SJSA1 (cell line): ENCODE results near the gene PCOLCE2. TPM values are rescaled to one million over a fixed set of nuclear protein-coding genes. Genes with fewer than 3 reads are reported as not detected.
A peak's percentile ranks its signal among the peaks of the same experiment; 100 is the strongest.

Source experiments
- DNase-seq, 2 experiments: peaks; one replicate each; pipeline ENCODE4 v3.0.0-alpha.2; 2015 to 2020; ENCODE audit warnings: low spot score in 2 of 2, low read depth in 1 of 2
- H3K27ac ChIP-seq: fragments of 250-450 bp; sonication (Bioruptor Pico); 2 replicates; pipeline ENCODE4 v1.5.1; 2020; ENCODE audit warnings: mild to moderate bottlenecking, moderate library complexity
- H3K27me3 ChIP-seq: fragments of 250-450 bp; sonication (Bioruptor Pico); replicated peaks from 2 replicates; pipeline ENCODE4 v1.5.1; 2020; ENCODE audit warnings: mild to moderate bottlenecking, moderate library complexity
- H3K36me3 ChIP-seq: fragments of 250-450 bp; sonication (Bioruptor Pico); 2 replicates; pipeline ENCODE4 v1.5.1; 2020; ENCODE audit warnings: mild to moderate bottlenecking
- H3K4me1 ChIP-seq: fragments of 250-450 bp; sonication (Bioruptor Pico); replicated peaks from 2 replicates; pipeline ENCODE4 v1.6.1; 2021; ENCODE audit warnings: mild to moderate bottlenecking
- H3K4me3 ChIP-seq: fragments of 250-450 bp; sonication (Bioruptor Pico); 2 replicates; pipeline ENCODE4 v1.5.1; 2020; ENCODE audit warnings: mild to moderate bottlenecking
- H3K9me3 ChIP-seq: fragments of 250-450 bp; sonication (Bioruptor Pico); replicated peaks from 2 replicates; pipeline ENCODE4 v1.5.1; 2020; ENCODE audit warnings: mild to moderate bottlenecking
- total RNA-seq: library from RNA; depleted of rRNA; stranded (reverse); fragments of >200 nt; shearing (Covaris generic); gene quantifications from 2 replicates; pipeline ENCODE4 v1.2.3, GENCODE V29; 2014

PCOLCE2 gene
- total RNA-seq, 1 experiment from 2014 or later = 0.26 TPM

DNA sequence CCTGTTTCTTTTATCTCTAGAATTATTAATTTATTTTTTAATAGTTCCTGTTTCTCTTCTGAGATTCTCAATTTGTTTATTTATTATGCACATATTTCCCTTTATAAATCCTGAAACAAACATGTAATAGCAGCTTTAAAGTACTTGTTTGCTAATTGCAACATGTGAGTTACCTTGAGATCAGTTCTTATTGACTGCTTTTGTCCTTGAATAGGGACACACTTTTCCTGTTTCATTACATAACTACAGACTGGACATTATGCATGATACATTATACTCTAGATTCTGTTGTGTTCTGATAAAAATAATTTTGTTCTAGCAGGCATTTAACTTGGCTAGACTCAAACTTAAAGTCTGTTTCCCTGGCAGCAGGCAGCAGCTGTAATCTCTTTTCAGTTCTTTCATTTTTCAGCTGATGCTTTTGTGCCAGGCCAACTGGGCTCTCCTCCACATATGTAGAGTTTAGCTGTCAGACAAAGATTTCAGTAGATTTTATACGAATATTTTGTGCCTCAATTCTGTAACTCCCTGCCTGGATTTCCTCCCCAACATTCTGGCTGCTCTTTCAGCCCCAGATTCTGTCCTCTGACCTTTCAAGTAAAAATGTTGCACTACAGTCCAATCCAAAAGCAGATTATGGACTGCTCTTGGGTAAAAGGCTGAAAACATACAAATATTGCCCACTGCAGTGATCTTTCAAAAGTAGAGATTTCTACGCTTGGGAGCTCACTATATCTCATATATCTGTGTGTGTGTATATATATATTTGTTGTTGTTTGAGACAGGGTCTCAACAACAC lies 41.9 kb downstream of the PCOLCE2 start:
- DNase-seq = no peak
- no peaks in the 10 kb centered on the region for H3K9me3 ChIP-seq
- H3K27ac ChIP-seq = no peak overlapping the region
- no peak overlapping the region for H3K4me3 ChIP-seq
- no peaks in the 10 kb centered on the region for H3K36me3 ChIP-seq
- no peaks in the 10 kb centered on the region; the same call in 1 of the 2 replicates for H3K27me3 ChIP-seq
- H3K4me1 ChIP-seq = 0 out of 2 replicates have a peak, but pooled peaks cover 6% of the 10 kb centered on the region

DNA sequence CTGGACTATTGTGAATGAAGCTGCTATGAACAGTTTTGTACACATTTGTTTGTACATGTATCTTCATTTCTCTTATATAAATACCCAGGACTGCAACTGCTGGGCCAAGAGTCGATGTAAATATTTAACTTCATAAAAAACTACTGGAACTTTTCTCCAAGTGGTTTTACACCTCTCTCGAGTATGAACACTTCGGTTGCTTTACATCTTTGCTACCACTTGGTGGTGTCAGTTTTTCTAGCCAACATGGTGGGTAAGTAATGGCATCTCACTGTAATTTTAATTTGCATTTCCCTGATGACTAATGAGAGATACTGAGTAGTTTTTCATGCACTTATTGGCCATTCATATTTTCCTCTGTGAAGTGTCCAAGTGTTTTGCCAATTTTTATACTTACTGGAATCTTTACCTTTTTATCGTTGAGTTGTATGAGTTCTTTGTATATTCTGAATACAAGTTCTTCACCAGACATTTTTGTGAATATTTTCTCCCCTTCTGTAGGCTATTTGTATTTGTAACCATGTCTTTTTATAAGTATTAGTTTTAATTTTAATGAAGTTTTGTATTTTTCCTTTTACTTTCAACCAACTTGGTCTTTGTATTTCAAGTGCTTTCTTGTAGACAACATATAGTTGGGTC lies 44.4 kb downstream of the PCOLCE2 start:
- peaks cover 4% of the 10 kb centered on the region; the same call in 1 of the 2 replicates for H3K27me3 ChIP-seq
- no peak overlapping the region for H3K4me3 ChIP-seq
- H3K27ac ChIP-seq = no peak overlapping the region
- DNase-seq = no peak
- no peaks in the 10 kb centered on the region for H3K9me3 ChIP-seq
- no peaks in the 10 kb centered on the region for H3K36me3 ChIP-seq
- no peaks in the 10 kb centered on the region for H3K4me1 ChIP-seq

DNA sequence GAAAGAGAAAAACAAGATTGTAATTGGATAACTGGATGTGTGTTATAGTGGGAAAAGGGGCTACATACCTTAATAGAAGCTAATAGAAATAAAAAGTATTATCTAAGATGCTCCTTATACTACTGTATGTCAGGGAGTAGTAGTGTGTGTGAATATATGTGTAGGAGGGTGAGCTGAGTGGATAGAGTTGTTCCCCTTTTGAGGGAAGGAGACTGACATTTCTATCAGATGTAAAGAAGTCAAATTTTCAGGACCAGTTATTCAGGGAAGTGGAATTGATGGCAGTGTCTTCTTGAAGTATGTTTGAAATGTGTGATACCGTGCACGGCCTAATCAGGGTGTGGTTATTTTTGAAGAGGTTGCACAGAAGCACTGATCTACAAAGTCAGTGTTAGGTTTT lies 49.1 kb downstream of the PCOLCE2 start:
- no peaks in the 10 kb centered on the region for H3K9me3 ChIP-seq
- no peak for DNase-seq
- H3K27me3 ChIP-seq = peaks cover 4% of the 10 kb centered on the region; the same call in 1 of the 2 replicates
- no peak overlapping the region for H3K4me3 ChIP-seq
- no peaks in the 10 kb centered on the region for H3K4me1 ChIP-seq
- no peak overlapping the region for H3K27ac ChIP-seq
- H3K36me3 ChIP-seq = no peaks in the 10 kb centered on the region

DNA sequence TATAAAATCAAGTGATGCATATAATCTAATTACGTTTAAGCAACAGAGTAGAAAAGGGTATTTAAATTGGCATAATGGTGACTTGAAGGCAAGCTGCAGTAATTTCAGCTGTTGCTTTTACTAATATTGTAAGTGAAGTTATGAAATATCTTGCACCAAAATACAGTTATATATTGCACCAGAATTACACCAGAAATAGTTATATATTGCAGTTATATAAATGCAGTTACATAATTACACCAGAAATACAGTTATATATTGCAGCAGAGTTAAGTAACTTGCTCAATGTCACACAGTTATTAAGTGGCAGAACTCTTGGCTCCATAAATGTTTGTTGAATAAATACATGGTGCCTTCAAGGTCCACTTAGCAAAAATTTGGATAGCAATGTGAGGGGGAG lies 51.4 kb downstream of the PCOLCE2 start:
- Histone ChIP-seq H3K4me1 (no peaks in the 10 kb centered on the region), H3K27me3 (peaks cover 4% of the 10 kb centered on the region), H3K9me3 (no peaks in the 10 kb centered on the region), H3K36me3 (no peaks in the 10 kb centered on the region), H3K27ac (no peak overlapping the region), H3K4me3 (no peak overlapping the region)
- DNase-seq = no peak

DNA sequence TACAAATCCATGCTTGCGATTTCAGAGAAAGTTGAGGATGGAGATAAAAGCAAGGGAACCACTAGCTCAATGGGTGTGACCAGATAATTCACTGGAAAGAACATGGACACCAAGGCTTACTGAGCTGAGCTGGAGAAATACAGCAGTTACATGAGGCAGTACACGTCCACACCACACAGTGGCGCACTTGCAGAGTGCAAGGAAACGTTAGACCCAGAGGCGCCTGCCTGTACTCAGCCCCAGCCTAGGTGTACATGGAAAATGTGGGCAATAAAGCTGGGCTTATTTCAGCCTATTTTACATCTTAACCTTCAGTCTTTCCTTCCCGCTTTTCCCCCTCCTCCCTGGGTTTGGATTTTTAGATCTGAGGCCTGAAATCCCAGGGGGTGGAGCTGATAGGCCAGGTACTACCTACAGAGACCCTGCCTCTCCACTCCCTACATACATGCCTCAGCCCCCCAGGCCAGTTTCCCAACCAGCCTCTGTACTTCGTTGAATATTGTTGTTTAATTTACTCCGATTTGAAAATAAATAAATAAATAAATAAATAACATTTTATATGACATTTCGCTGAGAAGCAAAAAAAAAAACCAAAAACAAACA lies 60.1 kb downstream of the PCOLCE2 start:
- Histone ChIP-seq H3K27me3 (peaks cover 2% of the 10 kb centered on the region; the same call in 1 of the 2 replicates), H3K27ac (no peak overlapping the region), H3K4me1 (no peaks in the 10 kb centered on the region), H3K9me3 (no peaks in the 10 kb centered on the region), H3K36me3 (no peaks in the 10 kb centered on the region), H3K4me3 (no peak overlapping the region)
- peak; percentile 31 to 63 for DNase-seq

DNA sequence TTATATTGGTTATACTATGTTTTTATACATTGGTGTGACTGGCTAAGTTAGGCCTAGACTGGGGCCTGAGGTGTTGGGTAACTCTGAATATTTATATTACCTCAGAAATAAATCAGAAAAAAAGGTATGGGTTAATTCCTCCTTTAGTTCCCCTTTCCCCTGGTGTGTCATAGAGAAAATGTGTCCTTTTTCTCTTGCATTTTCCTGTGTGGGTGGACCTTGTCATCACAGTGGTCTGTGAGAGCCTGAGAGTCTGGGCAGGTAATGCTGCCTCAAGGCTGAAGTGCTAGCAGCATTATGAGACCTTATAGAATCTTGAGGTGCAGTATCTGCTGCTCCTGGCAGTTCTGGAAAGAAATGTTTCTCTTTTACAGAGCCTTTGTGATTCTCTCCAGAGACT lies 69.7 kb downstream of the PCOLCE2 start:
- Histone ChIP-seq H3K27ac (no peak overlapping the region), H3K27me3 (no peaks in the 10 kb centered on the region), H3K4me1 (peaks cover 7% of the 10 kb centered on the region; the same call in 1 of the 2 replicates), H3K4me3 (no peak overlapping the region), H3K9me3 (no peaks in the 10 kb centered on the region), H3K36me3 (no peaks in the 10 kb centered on the region)
- no peak for DNase-seq

DNA sequence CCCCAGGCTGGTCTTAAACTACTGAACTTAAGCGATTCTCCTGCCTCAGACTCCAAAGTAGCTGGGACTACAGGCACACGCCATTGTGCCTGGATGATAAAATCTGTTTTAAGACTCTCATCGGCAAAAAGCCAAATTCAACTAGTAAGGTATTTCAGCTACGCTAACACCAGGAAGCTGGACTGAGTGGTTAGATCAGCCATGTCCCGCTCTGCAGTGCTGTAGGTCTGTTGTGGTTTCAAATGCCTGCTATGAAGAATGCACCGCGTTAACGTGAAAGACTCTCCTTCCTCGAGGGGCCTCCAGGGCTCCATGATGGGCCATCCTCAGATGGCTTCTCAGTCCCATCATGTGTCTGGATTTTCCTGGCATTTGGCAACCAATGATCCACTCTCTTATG lies 70.2 kb downstream of the PCOLCE2 start:
- H3K9me3 ChIP-seq = no peaks in the 10 kb centered on the region
- no peaks in the 10 kb centered on the region for H3K36me3 ChIP-seq
- H3K4me1 ChIP-seq = peaks cover 7% of the 10 kb centered on the region; the same call in 1 of the 2 replicates
- no peak overlapping the region for H3K27ac ChIP-seq
- H3K27me3 ChIP-seq = no peaks in the 10 kb centered on the region
- no peak for DNase-seq
- H3K4me3 ChIP-seq = no peak overlapping the region

DNA sequence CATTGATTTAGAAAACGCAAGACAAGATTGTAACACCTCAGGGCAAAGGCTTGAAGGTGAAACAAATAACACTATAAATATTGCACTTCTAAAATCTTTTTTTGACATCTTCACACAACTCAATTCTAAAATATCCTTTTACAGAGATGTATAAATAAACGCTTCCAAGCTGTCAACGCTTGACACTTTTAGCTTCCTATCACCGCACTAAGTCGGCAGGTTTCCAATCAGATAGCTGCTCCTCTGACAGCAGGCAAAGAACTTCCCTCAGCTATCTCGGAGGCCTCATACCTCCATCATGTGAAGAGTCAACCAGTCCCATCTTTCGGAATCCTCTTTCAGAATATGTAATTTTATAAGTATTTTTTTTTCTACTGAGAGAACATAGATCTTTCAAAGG lies 71.0 kb downstream of the PCOLCE2 start:
- peaks cover 7% of the 10 kb centered on the region; the same call in 1 of the 2 replicates for H3K4me1 ChIP-seq
- H3K4me3 ChIP-seq = no peak overlapping the region
- H3K36me3 ChIP-seq = no peaks in the 10 kb centered on the region
- no peak for DNase-seq
- no peak overlapping the region for H3K27ac ChIP-seq
- no peaks in the 10 kb centered on the region for H3K9me3 ChIP-seq
- H3K27me3 ChIP-seq = no peaks in the 10 kb centered on the region

DNA sequence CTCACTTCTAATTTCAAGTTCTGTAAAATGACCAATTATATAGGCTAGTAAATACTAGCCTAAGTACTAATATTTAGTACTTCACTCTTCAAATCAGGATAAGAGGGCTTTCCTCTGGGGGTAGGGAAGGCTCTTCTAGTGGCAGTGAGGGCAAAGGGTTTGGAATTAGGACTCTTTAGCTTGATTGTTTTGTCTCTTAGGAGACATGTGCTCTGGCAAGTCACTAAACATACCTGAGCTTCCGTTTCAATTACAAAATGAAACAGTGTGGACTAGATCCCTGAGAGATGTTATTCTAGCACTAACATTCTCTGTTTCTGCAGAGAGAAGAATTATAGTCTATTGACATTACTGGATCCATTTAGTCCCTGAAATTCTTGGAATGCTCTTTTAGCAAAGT lies 71.5 kb downstream of the PCOLCE2 start:
- peaks cover 7% of the 10 kb centered on the region; the same call in 1 of the 2 replicates for H3K4me1 ChIP-seq
- no peak for DNase-seq
- no peaks in the 10 kb centered on the region for H3K36me3 ChIP-seq
- H3K9me3 ChIP-seq = no peaks in the 10 kb centered on the region
- no peak overlapping the region for H3K27ac ChIP-seq
- H3K27me3 ChIP-seq = no peaks in the 10 kb centered on the region
- no peak overlapping the region for H3K4me3 ChIP-seq

DNA sequence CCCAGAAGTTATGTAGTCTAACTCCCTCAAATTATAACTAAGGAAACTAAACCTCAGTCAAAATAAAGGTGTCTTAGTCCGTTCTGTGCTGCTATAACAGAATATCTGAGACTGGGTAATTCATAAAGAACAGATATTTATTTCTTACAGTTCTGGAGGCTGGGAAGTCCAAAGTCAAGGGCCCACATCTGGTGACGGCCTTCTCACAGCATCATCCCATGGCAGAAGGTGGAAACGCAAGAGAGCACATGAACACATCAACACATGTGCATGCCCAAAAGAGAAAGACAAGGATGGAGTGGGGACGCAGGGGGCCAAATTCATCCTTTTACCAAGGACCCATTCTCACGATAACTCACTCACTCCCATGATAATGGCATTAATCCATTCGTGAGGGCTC lies 73.1 kb downstream of the PCOLCE2 start:
- no peaks in the 10 kb centered on the region for H3K27me3 ChIP-seq

DNA sequence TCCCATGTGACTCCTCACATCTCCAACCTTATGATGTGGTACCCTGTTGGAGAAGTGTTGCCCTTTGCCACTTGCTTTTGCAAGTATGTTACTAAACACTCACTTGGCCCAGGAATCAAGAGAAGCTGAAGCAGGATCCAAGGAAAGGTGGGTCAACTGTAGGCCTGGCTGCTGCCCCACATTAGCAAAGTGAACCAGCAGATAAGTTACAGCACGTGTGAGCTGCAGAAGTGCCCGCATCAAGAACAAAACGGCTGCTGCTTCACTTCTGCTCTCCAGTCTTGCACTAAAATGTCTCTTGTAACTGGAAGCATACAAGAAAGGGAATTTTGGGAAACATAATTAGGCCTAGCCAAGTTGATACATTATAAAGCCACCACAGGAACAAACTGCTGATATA lies 79.6 kb downstream of the PCOLCE2 start:
- no peaks in the 10 kb centered on the region for H3K36me3 ChIP-seq
- no peak for DNase-seq

More for the DNA sequence above, 73.1 kb downstream of the PCOLCE2 start:
- peaks cover 7% of the 10 kb centered on the region; the same call in 1 of the 2 replicates for H3K4me1 ChIP-seq
- DNase-seq = no peak
- no peak overlapping the region for H3K4me3 ChIP-seq
- H3K27ac ChIP-seq = no peak overlapping the region
- H3K9me3 ChIP-seq = no peaks in the 10 kb centered on the region
- H3K36me3 ChIP-seq = no peaks in the 10 kb centered on the region

DNA sequence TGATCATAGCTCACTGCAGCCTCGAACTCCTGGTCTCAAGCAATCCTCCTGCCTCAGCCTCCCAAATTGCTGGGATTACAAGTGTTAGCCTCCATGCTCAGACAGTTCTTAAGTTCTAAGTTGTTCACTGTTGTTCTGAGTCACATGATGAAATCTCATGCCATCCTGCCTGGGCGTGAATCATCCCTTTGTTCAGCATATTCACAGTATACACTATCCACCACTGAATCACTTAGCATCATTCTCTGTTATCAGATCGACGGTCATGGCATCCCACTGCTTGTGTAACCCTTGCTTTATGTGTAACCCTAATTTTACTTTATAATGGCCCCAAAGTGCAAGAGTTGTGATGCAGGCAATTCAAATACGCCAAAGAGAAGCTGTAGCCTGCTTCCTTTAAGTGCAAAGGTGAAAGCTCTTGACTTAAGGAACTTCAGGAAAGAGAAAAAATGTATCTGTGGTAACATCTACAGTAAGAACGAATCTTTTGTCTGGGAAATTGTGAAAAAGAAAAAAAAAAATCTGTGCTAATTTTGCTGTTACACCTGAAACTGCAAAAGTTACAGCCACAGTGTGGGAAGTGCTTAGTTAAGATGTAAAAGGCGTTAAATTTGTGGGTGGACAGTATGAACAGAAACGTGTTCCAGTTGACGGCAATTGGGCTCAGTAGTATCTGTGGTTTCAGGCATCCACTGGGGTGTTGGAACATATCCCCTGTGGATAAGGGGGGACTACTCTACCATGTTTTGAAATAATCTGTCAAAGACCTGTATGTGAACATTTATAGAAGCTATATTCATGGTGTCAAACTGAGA lies 80.6 kb downstream of the PCOLCE2 start:
- Histone ChIP-seq H3K9me3 (no peaks in the 10 kb centered on the region), H3K4me3 (no peak overlapping the region), H3K27me3 (no peaks in the 10 kb centered on the region), H3K27ac (peak overlapping the region; percentile 7; the same call in 1 of the 2 replicates), H3K4me1 (peaks cover 7% of the 10 kb centered on the region), H3K36me3 (no peaks in the 10 kb centered on the region)
- peak; percentile 21 to 47 for DNase-seq

More for the DNA sequence above, 79.6 kb downstream of the PCOLCE2 start:
- Histone ChIP-seq H3K4me1 (peaks cover 7% of the 10 kb centered on the region), H3K4me3 (no peak overlapping the region), H3K9me3 (no peaks in the 10 kb centered on the region), H3K27me3 (no peaks in the 10 kb centered on the region), H3K27ac (no peak overlapping the region)

DNA sequence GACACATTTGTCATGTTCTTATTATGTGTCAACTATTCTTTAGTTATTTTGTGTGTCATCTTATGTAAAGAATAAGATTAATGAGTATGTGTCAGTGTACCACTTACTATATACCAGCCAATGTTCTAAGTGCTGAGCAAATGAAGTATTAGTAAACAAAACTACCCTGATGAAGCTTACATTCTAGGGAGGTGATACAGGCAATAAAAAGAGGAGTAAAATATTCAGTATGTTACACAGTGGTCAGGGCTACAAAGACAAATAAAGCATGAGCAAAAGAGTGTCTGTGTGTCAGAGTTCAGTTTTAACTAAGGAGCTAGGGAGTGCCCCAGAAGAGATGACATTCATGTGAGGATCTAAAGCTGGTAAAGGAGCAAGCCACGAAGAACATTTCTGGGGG lies 86.0 kb downstream of the PCOLCE2 start:
- Histone ChIP-seq H3K36me3 (no peaks in the 10 kb centered on the region), H3K9me3 (no peaks in the 10 kb centered on the region), H3K4me3 (no peak overlapping the region), H3K27ac (no peak overlapping the region), H3K4me1 (peaks cover 1% of the 10 kb centered on the region), H3K27me3 (no peaks in the 10 kb centered on the region)
- DNase-seq = no peak
